ENCODE measurements around the gene HOXD10.

DNA sequence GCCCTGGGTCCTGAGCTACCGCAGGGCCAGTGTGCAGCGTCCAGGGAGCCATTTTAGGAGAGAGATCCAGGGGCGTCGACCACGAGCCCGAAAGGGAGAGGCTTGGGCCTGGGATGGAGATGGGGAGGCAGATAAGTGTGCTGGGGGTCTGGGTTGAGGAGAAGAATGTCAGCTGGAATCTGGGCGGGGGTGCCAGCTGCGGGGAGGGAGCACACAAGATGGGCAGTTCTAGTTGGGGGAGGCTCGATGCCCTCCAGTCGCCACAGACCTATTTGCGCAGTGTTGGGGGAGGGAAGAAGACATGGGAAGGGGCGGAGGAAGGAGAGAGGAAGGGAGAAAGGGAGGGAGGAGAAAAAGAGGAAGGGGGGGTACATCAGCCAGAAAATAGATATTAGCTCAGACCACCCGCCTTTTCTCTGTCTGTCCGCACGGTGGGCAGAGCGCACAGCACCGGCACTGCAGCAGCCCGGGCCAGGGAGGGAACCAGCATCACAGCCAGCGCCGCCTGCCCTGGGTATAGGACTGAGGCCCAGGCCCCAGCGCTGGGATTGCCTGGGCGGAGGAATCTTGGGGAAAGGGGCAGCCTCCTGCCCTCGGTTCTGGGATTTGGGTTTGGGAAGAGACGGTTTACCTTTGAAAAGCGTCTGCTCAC is 11.4 kb upstream of the HOXD10 start:
- TF ChIP-seq POLR2A (IDR thresholded peaks at IDR 0.05), result no peak
- TF ChIP-seq, protein P1, sequence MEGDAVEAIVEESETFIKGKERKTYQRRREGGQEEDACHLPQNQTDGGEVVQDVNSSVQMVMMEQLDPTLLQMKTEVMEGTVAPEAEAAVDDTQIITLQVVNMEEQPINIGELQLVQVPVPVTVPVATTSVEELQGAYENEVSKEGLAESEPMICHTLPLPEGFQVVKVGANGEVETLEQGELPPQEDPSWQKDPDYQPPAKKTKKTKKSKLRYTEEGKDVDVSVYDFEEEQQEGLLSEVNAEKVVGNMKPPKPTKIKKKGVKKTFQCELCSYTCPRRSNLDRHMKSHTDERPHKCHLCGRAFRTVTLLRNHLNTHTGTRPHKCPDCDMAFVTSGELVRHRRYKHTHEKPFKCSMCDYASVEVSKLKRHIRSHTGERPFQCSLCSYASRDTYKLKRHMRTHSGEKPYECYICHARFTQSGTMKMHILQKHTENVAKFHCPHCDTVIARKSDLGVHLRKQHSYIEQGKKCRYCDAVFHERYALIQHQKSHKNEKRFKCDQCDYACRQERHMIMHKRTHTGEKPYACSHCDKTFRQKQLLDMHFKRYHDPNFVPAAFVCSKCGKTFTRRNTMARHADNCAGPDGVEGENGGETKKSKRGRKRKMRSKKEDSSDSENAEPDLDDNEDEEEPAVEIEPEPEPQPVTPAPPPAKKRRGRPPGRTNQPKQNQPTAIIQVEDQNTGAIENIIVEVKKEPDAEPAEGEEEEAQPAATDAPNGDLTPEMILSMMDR (IDR thresholded peaks at IDR 0.05), result no peak
